NT2/D1 (cell line): Measurements from ENCODE around the gene OR5B3.

Experiments used
- SUZ12 ChIP-seq: IDR thresholded peaks from 2 replicates; pipeline ENCODE4 v1.6.1; 2011; ENCODE audit not compliant: insufficient read length, insufficient read depth; ENCODE audit errors: extremely low read depth
- YY1 ChIP-seq: IDR thresholded peaks from 2 replicates; pipeline ENCODE4 v1.6.1; 2011; ENCODE audit not compliant: insufficient read length, insufficient read depth
- ZNF274 ChIP-seq: IDR thresholded peaks from 2 replicates; pipeline ENCODE4 v1.6.1; 2011; ENCODE audit warnings: mild to moderate bottlenecking, low read depth, low read length

GRCh38 chr11:58442136-58442535 lies 35.5 kb upstream of the OR5B3 start, which contains the start of gene OR5B12:
- no peak for TF ChIP-seq SUZ12
- no peak for TF ChIP-seq ZNF274
- TF ChIP-seq YY1 = no peak
